Uterus (tissue), 2 donors: ENCODE measurements around the gene RIPK4.

Source experiments
- CTCF ChIP-seq, 4 experiments: fragments of 200-600 bp in 2 of 4; fragments of 450-650 bp in 2 of 4; sonication (generic) in 2 of 4; IDR thresholded peaks; one replicate each; pipeline ENCODE4 v1.5.1; 2016 to 2019; ENCODE audit warnings: antibody characterized with exemption in 4 of 4, mild to moderate bottlenecking in 2 of 4, moderate library complexity in 1 of 4
- POLR2A ChIP-seq, 2 donors: fragments of 450-650 bp; IDR thresholded peaks; one replicate each; pipeline ENCODE4 v1.6.1; 2016; ENCODE audit warnings: antibody characterized with exemption in 2 of 2, mild to moderate bottlenecking in 1 of 2, moderate library complexity in 1 of 2

GRCh38 chr21:41761934-41762635 lies 4.8 kb downstream of the RIPK4 start:
- no peak for TF ChIP-seq CTCF (IDR thresholded peaks at IDR 0.05)
- TF ChIP-seq POLR2A (IDR thresholded peaks at IDR 0.05) = no peak
